Stimulated activated CD4-positive, alpha-beta T cell treated with anti-CD3 and anti-CD28 coated beads, Interleukin-4, amount 100 ng/mL, for 48 hours (primary cell): ENCODE data around the gene TGFBR1.
"Not testable (repeated sequence)": the region's sequence is repeated elsewhere in the genome, so short reads cannot be mapped to it uniquely, and the experiment has no call there.

ENCODE experiments used
- DNase-seq, 2 donors: peaks; one replicate each; pipeline ENCODE4 v3.0.0-alpha.2; 2020; ENCODE audit warnings: low read depth in 2 of 2

The TGFBR1 gene

GRCh38 chr9:99076030-99076429, 28.9 kb upstream of the TGFBR1 start:
- DNase-seq = no peak

GRCh38 chr9:99076483-99077171, 28.3 kb upstream of the TGFBR1 start:
- DNase-seq = no peak

GRCh38 chr9:99078717-99079116, 26.2 kb upstream of the TGFBR1 start:
- no peak for DNase-seq

- DNase-seq = no peak
These were observed 25.4 kb upstream of the TGFBR1 start for GRCh38 chr9:99079542-99079941.

GRCh38 chr9:99083051-99083450, 21.9 kb upstream of the TGFBR1 start:
- DNase-seq = no peak

- DNase-seq = no peak
These were observed 18.7 kb upstream of the TGFBR1 start for GRCh38 chr9:99085949-99086948.

- no peak for DNase-seq
These were observed 17.5 kb upstream of the TGFBR1 start for GRCh38 chr9:99087462-99087861.

GRCh38 chr9:99090336-99091130, 14.4 kb upstream of the TGFBR1 start:
- DNase-seq = no peak

GRCh38 chr9:99092643-99093491, 12.0 kb upstream of the TGFBR1 start:
- DNase-seq = no peak

GRCh38 chr9:99093492-99093791, 11.5 kb upstream of the TGFBR1 start:
- peak in 1 of 2 donors; percentile 16 for DNase-seq

GRCh38 chr9:99095565-99095964, 9.3 kb upstream of the TGFBR1 start:
- no peak for DNase-seq

- no peak for DNase-seq
These were observed 8.5 kb upstream of the TGFBR1 start for GRCh38 chr9:99096409-99096808.

- DNase-seq = not testable (repeated sequence)
These were observed 4.9 kb upstream of the TGFBR1 start for GRCh38 chr9:99099806-99100585.

- DNase-seq = no peak
These were observed 3.6 kb upstream of the TGFBR1 start for GRCh38 chr9:99101271-99101670.

GRCh38 chr9:99101812-99102211, 3.1 kb upstream of the TGFBR1 start:
- no peak for DNase-seq

GRCh38 chr9:99103054-99103895, 1.6 kb upstream of the TGFBR1 start:
- DNase-seq = no peak

- no peak for DNase-seq
These were observed 933 bp upstream of the TGFBR1 start for GRCh38 chr9:99103901-99104458.

- peak in 1 of 2 donors; percentile 27 for DNase-seq
These were observed 485 bp downstream of the TGFBR1 start for GRCh38 chr9:99105152-99106043.
